Activated CD8-positive, alpha-beta T cell treated with anti-CD3 and anti-CD28 coated beads for 36 hours (primary cell): Measurements from ENCODE around the gene BLOC1S6. TPM values are rescaled to one million over a fixed set of nuclear protein-coding genes. Genes with fewer than 3 reads are reported as not detected.

Source experiments
- ATAC-seq: fragments of 200-7000 bp; cut with Tn5 transposase; one replicate; pipeline ENCODE4 v1.10.0; 2021; ENCODE audit warnings: mild to moderate bottlenecking, moderate library complexity
- CTCF ChIA-PET: fragments of 350-600 bp; sonication (Branson Sonifier 250); formaldehyde crosslinking; loops from one replicate; lab custom pipeline; 2021; ENCODE audit warnings: antibody characterized with exemption; lab: Charles Lee
- POLR2A ChIA-PET: fragments of 350-600 bp; sonication (Branson Sonifier 250); formaldehyde crosslinking; loops from one replicate; lab custom pipeline; 2021; ENCODE audit warnings: antibody characterized with exemption; lab: Charles Lee
- DNase-seq: peaks from one replicate; pipeline ENCODE4 v3.0.0-alpha.2; 2020
- H3K27ac Mint-ChIP-seq: one replicate; pipeline ENCODE4 v1.8.0; 2021; ENCODE audit warnings: mild to moderate bottlenecking, mixed read lengths
- H3K27me3 Mint-ChIP-seq: one replicate; pipeline ENCODE4 v1.8.0; 2021; ENCODE audit warnings: mixed read lengths
- H3K36me3 Mint-ChIP-seq: one replicate; pipeline ENCODE4 v1.8.0; 2021; ENCODE audit warnings: low read depth, mixed read lengths
- H3K4me1 Mint-ChIP-seq: one replicate; pipeline ENCODE4 v1.8.0; 2021; ENCODE audit warnings: low read depth, mixed read lengths
- H3K4me3 Mint-ChIP-seq: one replicate; pipeline ENCODE4 v1.8.0; 2021; ENCODE audit warnings: mild to moderate bottlenecking, moderate library complexity, mixed read lengths
- H3K9me3 Mint-ChIP-seq: one replicate; pipeline ENCODE4 v1.8.0; 2021; ENCODE audit warnings: mixed read lengths
- intact Hi-C: fragments of 100-400 bp; cut with micrococcal nuclease; formaldehyde crosslinking; loops from one replicate; pipeline ENCODE4 v1.10.0; 2022
- total RNA-seq, 2 experiments: library from RNA; stranded (reverse); gene quantifications; one replicate each; pipeline ENCODE4 v1.2.3, GENCODE V29; 2021
- TF ChIP-seq, protein P1 (sequence below): fragments of 200-600 bp; IDR thresholded peaks from one replicate; pipeline ENCODE4 v1.8.0; 2022; ENCODE audit warnings: antibody characterized with exemption, mild to moderate bottlenecking

The BLOC1S6 gene
- total RNA-seq, 2 experiments from 2014 or later = 43.3 to 46.9 TPM

DNA sequence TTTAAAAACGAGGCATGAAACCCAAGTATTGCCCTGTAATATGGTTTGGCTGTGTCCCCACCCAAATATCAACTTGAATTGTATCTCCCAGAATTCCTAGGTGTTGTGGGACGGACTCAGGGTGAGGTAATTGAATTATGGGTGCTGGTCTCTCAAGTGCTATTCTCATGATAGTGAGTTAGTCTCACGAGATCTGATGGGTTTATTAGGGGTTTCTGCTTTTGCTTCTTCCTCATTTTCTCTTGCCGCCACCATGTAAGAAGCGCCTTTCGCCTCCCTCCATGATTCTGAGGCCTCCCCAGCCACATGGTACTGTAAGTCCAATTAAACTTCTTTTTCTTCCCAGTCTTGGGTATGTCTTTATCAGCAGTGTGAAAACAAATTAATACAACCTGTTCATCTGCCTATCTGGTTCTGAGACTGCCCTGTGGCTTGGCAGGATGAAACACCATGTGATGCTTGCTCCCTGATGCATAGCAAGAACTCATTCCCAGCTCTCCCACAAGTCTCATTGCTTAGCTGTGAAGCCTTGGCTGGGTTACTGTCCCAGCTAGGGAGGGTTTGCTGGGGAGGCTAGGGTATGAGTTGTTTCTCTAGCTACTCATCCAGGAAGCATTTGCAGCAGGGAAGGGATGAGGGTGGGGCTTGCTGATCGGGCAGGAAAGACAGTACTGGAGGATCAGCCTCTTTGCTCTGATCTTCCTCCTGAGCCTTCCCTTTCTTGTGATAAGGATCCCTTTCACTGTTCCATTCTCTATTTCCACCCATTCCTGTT, 43.9 kb downstream of the BLOC1S6 start:
- ATAC-seq = no peak
- Mint-ChIP-seq H3K4me1 (peaks cover 7% of the 10 kb centered on the region), H3K9me3 (peaks cover 15% of the 10 kb centered on the region), H3K27ac (no peak overlapping the region), H3K36me3 (peaks cover 4% of the 10 kb centered on the region), H3K4me3 (no peak overlapping the region), H3K27me3 (no peaks in the 10 kb centered on the region)
- no peak for DNase-seq
- intact Hi-C loops = no loop called here
- ChIA-PET CTCF (interaction anchor here (1.0 kb wide), 1 partner anchor 17 kb away, joined by 3 read pairs; no protein-coding TSS in a partner anchor), POLR2A (no interaction called here)
- TF ChIP-seq, protein P1, sequence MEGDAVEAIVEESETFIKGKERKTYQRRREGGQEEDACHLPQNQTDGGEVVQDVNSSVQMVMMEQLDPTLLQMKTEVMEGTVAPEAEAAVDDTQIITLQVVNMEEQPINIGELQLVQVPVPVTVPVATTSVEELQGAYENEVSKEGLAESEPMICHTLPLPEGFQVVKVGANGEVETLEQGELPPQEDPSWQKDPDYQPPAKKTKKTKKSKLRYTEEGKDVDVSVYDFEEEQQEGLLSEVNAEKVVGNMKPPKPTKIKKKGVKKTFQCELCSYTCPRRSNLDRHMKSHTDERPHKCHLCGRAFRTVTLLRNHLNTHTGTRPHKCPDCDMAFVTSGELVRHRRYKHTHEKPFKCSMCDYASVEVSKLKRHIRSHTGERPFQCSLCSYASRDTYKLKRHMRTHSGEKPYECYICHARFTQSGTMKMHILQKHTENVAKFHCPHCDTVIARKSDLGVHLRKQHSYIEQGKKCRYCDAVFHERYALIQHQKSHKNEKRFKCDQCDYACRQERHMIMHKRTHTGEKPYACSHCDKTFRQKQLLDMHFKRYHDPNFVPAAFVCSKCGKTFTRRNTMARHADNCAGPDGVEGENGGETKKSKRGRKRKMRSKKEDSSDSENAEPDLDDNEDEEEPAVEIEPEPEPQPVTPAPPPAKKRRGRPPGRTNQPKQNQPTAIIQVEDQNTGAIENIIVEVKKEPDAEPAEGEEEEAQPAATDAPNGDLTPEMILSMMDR = no peak

DNA sequence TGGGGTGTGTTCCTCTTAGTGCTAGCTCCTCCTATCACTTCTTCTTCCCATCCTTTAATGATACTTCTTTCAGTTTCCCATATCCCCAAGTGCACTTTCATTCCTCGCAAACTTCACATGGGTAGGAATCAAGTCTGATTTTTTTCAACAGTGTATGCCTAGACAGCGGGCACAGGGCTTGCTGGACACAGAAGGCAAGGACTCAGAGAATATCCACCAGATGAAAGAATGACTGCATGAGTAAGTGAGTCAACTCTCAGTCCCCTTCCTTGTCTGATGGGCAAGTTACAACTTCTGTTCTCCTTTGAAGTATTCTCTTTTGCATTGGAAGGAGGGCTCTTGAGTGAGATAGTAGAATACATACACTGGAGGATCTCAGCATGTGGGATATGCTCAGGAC, 44.6 kb downstream of the BLOC1S6 start:
- Mint-ChIP-seq H3K9me3 (peaks cover 9% of the 10 kb centered on the region), H3K27ac (no peak overlapping the region), H3K36me3 (peaks cover 2% of the 10 kb centered on the region), H3K27me3 (no peaks in the 10 kb centered on the region), H3K4me1 (peaks cover 8% of the 10 kb centered on the region), H3K4me3 (no peak overlapping the region)
- CTCF ChIA-PET = interaction anchor here (1.0 kb wide), 1 partner anchor 18 kb away, joined by 3 read pairs; no protein-coding TSS in a partner anchor
- intact Hi-C loops = no loop called here
- TF ChIP-seq, protein P1 = no peak
- DNase-seq = no peak
- ATAC-seq = no peak
- POLR2A ChIA-PET = no interaction called here

GRCh38 chr15:45634432-45635190, 47.4 kb downstream of the BLOC1S6 start, which contains the start of gene SQOR:
Gene SQOR (plus strand): TSS chr15:45635029. CDS start chr15:45658924, 23,895 bp downstream.
- peak; percentile 67 for ATAC-seq

GRCh38 chr15:45635191-45635638, 48.0 kb downstream of the BLOC1S6 start:
- H3K36me3 Mint-ChIP-seq = peaks cover 34% of the 10 kb centered on the region
- H3K9me3 Mint-ChIP-seq = no peaks in the 10 kb centered on the region
- ATAC-seq (peak; percentile 62), DNase-seq (peak; percentile 84)
- ChIA-PET POLR2A (interaction anchor here (0.6 to 2.0 kb wide), 7 partner anchors 9 to 369 kb away, joined by 3 to 11 read pairs (median 3); partner anchors contain the start of gene BLOC1S6), CTCF (interaction anchor here (1.0 to 2.3 kb wide), 7 partner anchors 10 to 178 kb away, joined by 3 to 8 read pairs (median 4); partner anchors contain the start of gene BLOC1S6)
- intact Hi-C loops = no loop called here
- peak overlapping the region; percentile 94 for H3K27ac Mint-ChIP-seq
- TF ChIP-seq, protein P1 = peak; percentile 70
- H3K4me3 Mint-ChIP-seq = peak overlapping the region; percentile 99
- peaks cover 42% of the 10 kb centered on the region for H3K4me1 Mint-ChIP-seq
- H3K27me3 Mint-ChIP-seq = no peaks in the 10 kb centered on the region

More at GRCh38 chr15:45634432-45635190, 47.4 kb downstream of the BLOC1S6 start, which contains the start of gene SQOR:
- POLR2A ChIA-PET = interaction anchor here (0.6 to 2.0 kb wide), 8 partner anchors 9 to 368 kb away, joined by 3 to 11 read pairs (median 3); partner anchors contain the start of gene BLOC1S6
- Mint-ChIP-seq H3K27me3 (no peaks in the 10 kb centered on the region), H3K36me3 (peaks cover 28% of the 10 kb centered on the region), H3K4me1 (peaks cover 36% of the 10 kb centered on the region), H3K4me3 (peak within 1 kb of the TSS; percentile 99), H3K9me3 (no peaks in the 10 kb centered on the region), H3K27ac (peak within 1 kb of the TSS; percentile 94)
- TF ChIP-seq, protein P1 = no peak
- intact Hi-C loops = no loop called here
- CTCF ChIA-PET = interaction anchor here (0.9 to 2.3 kb wide), 9 partner anchors 11 to 204 kb away, joined by 3 to 8 read pairs (median 4); partner anchors contain the start of gene BLOC1S6
- DNase-seq = peak; percentile 84
